ENCODE data around the gene GOLGA6D.
"Not testable (repeated sequence)": the region's sequence is repeated elsewhere in the genome, so short reads cannot be mapped to it uniquely, and the experiment has no call there.

DNA sequence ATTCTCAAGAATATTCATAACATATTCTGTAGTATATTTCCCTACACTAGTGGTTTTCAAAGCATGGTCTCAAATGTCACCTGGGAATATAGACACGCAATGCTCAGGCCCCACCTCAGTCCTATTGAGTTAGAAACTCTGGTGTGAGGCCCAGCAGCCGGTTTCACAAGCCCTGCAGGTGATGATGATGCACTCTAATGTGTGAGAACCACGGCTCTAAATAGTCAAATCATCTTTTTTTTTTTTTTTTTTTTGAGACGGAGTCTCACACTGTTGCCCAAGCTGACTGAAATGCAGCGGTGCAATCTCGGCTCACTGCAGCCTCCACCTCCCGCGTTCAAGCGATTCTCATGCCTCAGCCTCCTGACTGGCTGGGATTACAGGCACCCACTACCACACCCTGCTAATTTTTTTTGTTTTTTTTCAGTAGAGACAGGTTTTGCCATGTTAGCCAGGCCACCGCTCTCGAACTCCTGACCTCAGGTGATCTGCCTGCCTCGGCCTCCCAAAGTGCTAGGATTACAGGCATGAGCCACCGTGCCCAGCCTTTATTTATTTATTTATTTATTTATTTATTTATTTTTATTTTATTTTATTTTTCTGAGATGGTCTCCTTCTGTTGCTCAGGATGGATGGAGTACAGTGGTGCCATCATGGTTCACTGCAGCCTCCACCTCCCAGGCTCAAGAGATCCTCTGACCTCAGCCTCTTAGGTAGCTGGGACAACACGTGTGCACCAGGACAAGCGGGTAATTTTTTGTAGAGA is 51.2 kb downstream of the GOLGA6D start:
- TF ChIP-seq, protein P1, sequence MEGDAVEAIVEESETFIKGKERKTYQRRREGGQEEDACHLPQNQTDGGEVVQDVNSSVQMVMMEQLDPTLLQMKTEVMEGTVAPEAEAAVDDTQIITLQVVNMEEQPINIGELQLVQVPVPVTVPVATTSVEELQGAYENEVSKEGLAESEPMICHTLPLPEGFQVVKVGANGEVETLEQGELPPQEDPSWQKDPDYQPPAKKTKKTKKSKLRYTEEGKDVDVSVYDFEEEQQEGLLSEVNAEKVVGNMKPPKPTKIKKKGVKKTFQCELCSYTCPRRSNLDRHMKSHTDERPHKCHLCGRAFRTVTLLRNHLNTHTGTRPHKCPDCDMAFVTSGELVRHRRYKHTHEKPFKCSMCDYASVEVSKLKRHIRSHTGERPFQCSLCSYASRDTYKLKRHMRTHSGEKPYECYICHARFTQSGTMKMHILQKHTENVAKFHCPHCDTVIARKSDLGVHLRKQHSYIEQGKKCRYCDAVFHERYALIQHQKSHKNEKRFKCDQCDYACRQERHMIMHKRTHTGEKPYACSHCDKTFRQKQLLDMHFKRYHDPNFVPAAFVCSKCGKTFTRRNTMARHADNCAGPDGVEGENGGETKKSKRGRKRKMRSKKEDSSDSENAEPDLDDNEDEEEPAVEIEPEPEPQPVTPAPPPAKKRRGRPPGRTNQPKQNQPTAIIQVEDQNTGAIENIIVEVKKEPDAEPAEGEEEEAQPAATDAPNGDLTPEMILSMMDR (conservative IDR thresholded peaks at IDR 0.05; ENCODE audit: low read length): not testable (repeated sequence)
- TF ChIP-seq EZH2phosphoT487 (IDR thresholded peaks at IDR 0.05; ENCODE audit: borderline replicate concordance, low read depth, low read length): not testable (repeated sequence)

All from OCI-LY7 (cell line).